Common myeloid progenitor, CD34-positive (primary cell): ENCODE results near the gene LCN6.
A peak's percentile ranks its signal among the peaks of the same experiment; 100 is the strongest.
"Not testable (repeated sequence)": the region's sequence is repeated elsewhere in the genome, so short reads cannot be mapped to it uniquely, and the experiment has no call there.

ENCODE experiments used
- CTCF ChIA-PET: fragments of 350-600 bp; sonication (Branson Sonifier 250); formaldehyde crosslinking; loops from one replicate; lab custom pipeline; 2021; ENCODE audit warnings: antibody characterized with exemption; lab: Charles Lee
- POLR2A ChIA-PET: fragments of 350-600 bp; sonication (Branson Sonifier 250); formaldehyde crosslinking; loops from one replicate; lab custom pipeline; 2021; ENCODE audit warnings: antibody characterized with exemption; lab: Charles Lee
- DNase-seq, 3 donors: peaks; one replicate each; pipeline versions ENCODE4 v3.0.0 to v3.0.0-alpha.2; 2013
- H3K27ac ChIP-seq, 2 experiments: 1 replicate in 1 of 2; 2 replicates in 1 of 2; pipeline ENCODE4 v1.7.0; 2013; ENCODE audit warnings: inconsistent platforms in 2 of 2, low read length in 2 of 2, mild to moderate bottlenecking in 2 of 2, low read depth in 1 of 2, moderate library complexity in 1 of 2; ENCODE audit not compliant: severe bottlenecking in 2 of 2, insufficient read depth in 1 of 2, poor library complexity in 1 of 2
- H3K27me3 ChIP-seq, 5 experiments: replicated peaks in 2 of 5; 1 replicate in 3 of 5; 2 replicates in 2 of 5; pipeline versions ENCODE4 v1.6.1 to v1.7.0; 2013; ENCODE audit warnings: low read length in 4 of 5, mild to moderate bottlenecking in 2 of 5, moderate library complexity in 2 of 5, inconsistent platforms in 1 of 5; ENCODE audit not compliant: insufficient read depth in 5 of 5, control insufficient read depth in 4 of 5
- H3K36me3 ChIP-seq, 4 experiments: 1 replicate in 2 of 4; 2 replicates in 2 of 4; pipeline versions ENCODE4 v1.6.1 to v1.7.0; 2013; ENCODE audit warnings: low read length in 3 of 4, control low read depth in 1 of 4, mild to moderate bottlenecking in 1 of 4; ENCODE audit not compliant: control insufficient read depth in 4 of 4, insufficient read depth in 4 of 4
- H3K4me1 ChIP-seq, 4 experiments: 1 replicate in 3 of 4; 2 replicates in 1 of 4; pipeline versions ENCODE4 v1.6.1 to v1.7.1; 2013; ENCODE audit warnings: low read length in 3 of 4, mild to moderate bottlenecking in 3 of 4, control low read depth in 1 of 4, inconsistent platforms in 1 of 4, moderate library complexity in 1 of 4; ENCODE audit not compliant: control insufficient read depth in 4 of 4, insufficient read depth in 4 of 4; ENCODE audit errors: control extremely low read depth in 1 of 4
- H3K4me3 ChIP-seq, 7 experiments: 1 replicate in 4 of 7; 2 replicates in 3 of 7; pipeline versions ENCODE4 v1.5.1 to v1.7.0; 2013; ENCODE audit warnings: mild to moderate bottlenecking in 7 of 7, low read length in 6 of 7, moderate library complexity in 6 of 7, inconsistent platforms in 2 of 7, low read depth in 2 of 7, control low read depth in 1 of 7; ENCODE audit not compliant: insufficient read depth in 4 of 7, control insufficient read depth in 1 of 7; ENCODE audit errors: extremely low read depth in 1 of 7
- H3K9me3 ChIP-seq, 5 experiments: 1 replicate in 4 of 5; 2 replicates in 1 of 5; pipeline versions ENCODE4 v1.6.1 to v1.7.1; 2013; ENCODE audit warnings: low read length in 4 of 5, mild to moderate bottlenecking in 2 of 5, inconsistent platforms in 1 of 5, low read depth in 1 of 5, moderate library complexity in 1 of 5; ENCODE audit not compliant: control insufficient read depth in 4 of 5, insufficient read depth in 2 of 5; ENCODE audit errors: control extremely low read depth in 1 of 5
- WGBS: methylation state at CpG from one replicate; pipeline ENCODE4 v1.1.5; 2013; ENCODE audit not compliant: insufficient coverage; 5-methylcytosine and 5-hydroxymethylcytosine counted together

Gene LCN6

DNA sequence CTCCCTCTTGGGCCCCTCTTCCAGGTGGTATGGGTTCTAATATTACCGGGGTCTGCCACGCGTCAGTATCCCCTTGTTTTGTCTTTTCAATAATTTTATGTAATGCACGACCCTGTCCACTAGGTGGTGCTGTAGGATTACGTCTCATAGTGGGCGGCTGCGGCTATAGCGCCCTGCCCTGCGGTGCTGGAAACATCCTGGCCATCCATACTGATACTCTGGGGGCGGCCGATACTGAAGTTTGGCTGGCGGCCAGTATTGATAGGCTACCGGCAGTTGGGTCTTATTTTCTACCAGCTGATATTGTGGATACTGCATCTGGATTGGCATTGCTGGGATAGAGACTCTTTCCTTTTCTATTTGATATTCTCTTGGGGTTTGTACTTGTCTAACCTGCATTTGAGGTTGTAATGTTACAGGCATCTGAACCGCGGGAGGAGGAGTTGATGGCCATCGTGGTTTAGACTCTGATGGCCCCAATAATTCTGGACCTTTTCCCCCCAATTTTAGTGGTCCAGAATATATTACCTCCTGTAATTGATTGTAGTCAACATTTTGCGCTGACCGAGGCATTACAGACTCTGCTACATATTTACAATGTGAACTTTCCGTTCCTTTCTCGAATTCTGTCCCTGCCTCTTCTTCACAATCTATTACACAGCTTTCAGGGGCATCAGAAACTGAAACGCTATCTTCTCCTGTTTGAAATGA is 39.5 kb upstream of the LCN6 start:
- POLR2A ChIA-PET, result no interaction called here
- peak overlapping the region in 1 of 2 experiments; percentile 34 for H3K27ac ChIP-seq
- H3K4me1 ChIP-seq, result peaks cover 0 to 42% (median 26%) of the 10 kb centered on the region in 4 experiments
- H3K4me3 ChIP-seq, result peak overlapping the region in 1 of 7 experiments; percentile 8
- CTCF ChIA-PET, result interaction anchor here (0.8 to 8.3 kb wide), 12 partner anchors 10 to 247 kb away, joined by 3 to 75 read pairs (median 3); no protein-coding TSS in a partner anchor
- DNase-seq, result peak; percentile 67 to 79 (median 71)
- no peaks in the 10 kb centered on the region for H3K27me3 ChIP-seq
- H3K9me3 ChIP-seq, result no peaks in the 10 kb centered on the region
- WGBS, result 24% methylated on average over 19 of the region's 21 CpGs
- peaks cover 0 to 6% (median 1%) of the 10 kb centered on the region in 4 experiments for H3K36me3 ChIP-seq

DNA sequence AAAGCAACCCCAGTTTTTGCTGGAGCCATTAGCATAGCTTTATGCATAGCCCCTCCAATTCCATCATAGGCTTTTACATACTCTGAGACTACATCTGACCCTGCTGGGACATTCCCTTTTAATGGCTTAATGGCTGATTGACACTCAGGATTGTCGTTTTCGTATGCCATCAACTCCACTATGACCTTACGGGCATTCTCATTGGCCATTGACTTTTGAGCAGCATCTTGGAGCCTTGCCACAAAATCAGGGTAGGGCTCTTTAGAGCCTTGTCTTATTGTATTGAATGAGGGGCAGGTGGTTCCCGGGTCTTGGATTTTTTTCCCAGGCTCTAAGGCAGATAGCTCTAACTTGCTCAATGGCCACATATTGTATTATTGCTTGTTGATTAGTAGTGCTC is 38.7 kb upstream of the LCN6 start:
- H3K27me3 ChIP-seq, H3K4me3 ChIP-seq, DNase-seq, H3K9me3 ChIP-seq, H3K36me3 ChIP-seq, H3K27ac ChIP-seq, POLR2A ChIA-PET: not testable (repeated sequence)
- CTCF ChIA-PET, result interaction anchor here (0.7 to 8.3 kb wide), 12 partner anchors 9 to 425 kb away, joined by 3 to 75 read pairs (median 3); no protein-coding TSS in a partner anchor
- H3K4me1 ChIP-seq, result peaks cover 0 to 34% (median 19%) of the 10 kb centered on the region in 4 experiments
- WGBS, result 85% methylated on average over 3 of the region's 4 CpGs

DNA sequence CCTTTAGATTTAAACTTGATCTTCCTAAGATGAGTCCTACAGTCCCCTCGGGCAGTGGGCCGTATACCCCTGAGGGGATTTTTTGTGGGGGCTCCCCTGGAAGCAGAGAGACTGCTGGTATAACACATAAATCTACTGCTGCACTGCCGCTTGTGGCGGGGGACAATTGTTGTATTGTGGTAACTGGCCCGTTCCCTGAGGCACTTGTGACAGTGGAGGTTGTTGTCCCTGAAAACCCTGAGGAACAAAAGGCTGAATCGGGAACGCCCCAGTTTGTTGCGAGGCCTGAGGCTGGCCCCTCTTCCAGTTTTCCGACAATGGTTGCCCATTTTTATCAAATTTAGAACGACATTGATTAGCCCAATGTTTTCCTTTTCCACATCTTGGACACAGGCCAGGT is 38.1 kb upstream of the LCN6 start:
- DNase-seq, result no peak
- H3K4me1 ChIP-seq, result peaks cover 0 to 28% (median 13%) of the 10 kb centered on the region in 4 experiments
- no peak overlapping the region for H3K27ac ChIP-seq
- H3K36me3 ChIP-seq, result no peaks in the 10 kb centered on the region
- ChIA-PET CTCF (interaction anchor here (0.9 to 8.3 kb wide), 6 partner anchors 9 to 279 kb away, joined by 3 to 75 read pairs (median 10); no protein-coding TSS in a partner anchor), POLR2A (no interaction called here)
- 88% methylated on average over 4 of the region's 10 CpGs for WGBS
- no peak overlapping the region for H3K4me3 ChIP-seq
- H3K9me3 ChIP-seq, result no peaks in the 10 kb centered on the region
- no peaks in the 10 kb centered on the region for H3K27me3 ChIP-seq

DNA sequence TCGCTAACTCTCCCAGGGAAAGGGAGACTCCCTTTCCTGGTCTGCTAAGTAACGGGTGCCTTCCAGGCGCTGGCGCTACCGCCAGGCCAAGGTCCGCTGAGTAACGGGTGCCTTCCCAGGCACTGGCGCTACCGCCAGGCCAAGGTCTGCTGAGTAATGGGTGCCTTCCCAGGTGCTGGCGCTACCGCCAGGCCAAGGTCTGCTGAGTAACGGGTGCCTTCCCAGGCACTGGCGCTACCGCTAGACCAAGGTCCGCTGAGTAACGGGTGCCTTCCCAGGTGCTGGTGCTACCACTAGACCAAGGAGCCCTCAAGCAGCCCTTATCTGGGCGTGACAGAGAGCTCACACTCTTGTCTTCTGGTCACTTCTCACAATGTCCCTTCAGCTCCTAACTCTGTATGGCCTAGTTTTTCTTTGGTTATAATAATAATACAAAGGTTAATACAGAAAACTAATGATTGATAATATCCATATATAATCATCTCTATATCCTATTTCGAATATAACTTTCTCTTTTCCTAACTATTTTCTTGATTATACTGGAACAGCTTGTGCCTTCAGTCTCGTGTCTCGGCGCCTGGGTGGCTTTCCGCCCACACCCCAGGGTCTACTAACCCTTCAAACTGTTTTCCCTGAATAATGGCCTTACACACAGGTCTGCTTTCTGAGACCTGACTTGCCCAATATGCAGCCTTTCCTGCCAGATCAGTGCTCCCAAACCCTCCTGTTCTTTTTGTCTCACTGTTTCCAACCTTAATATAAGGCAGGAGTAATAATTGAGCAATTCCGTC is 37.4 kb upstream of the LCN6 start:
- POLR2A ChIA-PET, H3K27ac ChIP-seq, H3K27me3 ChIP-seq, H3K36me3 ChIP-seq, H3K4me3 ChIP-seq, H3K9me3 ChIP-seq: not testable (repeated sequence)
- peak in 1 of 3 donors; percentile 50 for DNase-seq
- CTCF ChIA-PET, result interaction anchor here (0.6 to 8.3 kb wide), 7 partner anchors 8 to 338 kb away, joined by 3 to 75 read pairs (median 10); no protein-coding TSS in a partner anchor
- WGBS, result 94% methylated on average over 22 of the region's 23 CpGs
- peaks cover 0 to 26% (median 12%) of the 10 kb centered on the region in 4 experiments for H3K4me1 ChIP-seq

DNA sequence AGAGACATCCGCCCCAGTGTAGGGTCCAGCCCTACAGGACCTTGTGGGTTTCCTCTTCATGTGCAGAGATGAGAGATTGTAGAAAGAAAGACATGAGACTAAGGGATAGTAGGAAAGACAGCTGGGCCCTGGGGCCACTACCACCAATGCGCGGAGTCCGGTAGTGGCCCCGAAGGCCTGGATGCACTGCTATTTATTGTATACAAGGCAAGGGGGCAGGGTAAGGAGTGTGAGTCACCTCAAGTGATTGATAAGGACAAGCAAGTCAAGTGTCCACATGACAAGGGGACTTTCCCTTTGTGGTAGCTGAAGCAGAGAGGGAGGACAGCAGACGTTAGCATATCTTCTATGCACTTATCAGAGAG is 36.7 kb upstream of the LCN6 start:
- H3K9me3 ChIP-seq, result no peaks in the 10 kb centered on the region
- CTCF ChIA-PET, result interaction anchor here (1.1 to 8.3 kb wide), 4 partner anchors 15 to 280 kb away, joined by 3 to 75 read pairs (median 6); no protein-coding TSS in a partner anchor
- H3K4me1 ChIP-seq, result peaks cover 0 to 19% (median 7%) of the 10 kb centered on the region in 4 experiments
- DNase-seq, result peak in 1 of 3 donors; percentile 54
- H3K36me3 ChIP-seq, result no peaks in the 10 kb centered on the region
- POLR2A ChIA-PET, result no interaction called here
- H3K27ac ChIP-seq, result no peak overlapping the region
- no peak overlapping the region for H3K4me3 ChIP-seq
- H3K27me3 ChIP-seq, result no peaks in the 10 kb centered on the region
- WGBS, result 97% methylated on average over 4 of the region's 6 CpGs

DNA sequence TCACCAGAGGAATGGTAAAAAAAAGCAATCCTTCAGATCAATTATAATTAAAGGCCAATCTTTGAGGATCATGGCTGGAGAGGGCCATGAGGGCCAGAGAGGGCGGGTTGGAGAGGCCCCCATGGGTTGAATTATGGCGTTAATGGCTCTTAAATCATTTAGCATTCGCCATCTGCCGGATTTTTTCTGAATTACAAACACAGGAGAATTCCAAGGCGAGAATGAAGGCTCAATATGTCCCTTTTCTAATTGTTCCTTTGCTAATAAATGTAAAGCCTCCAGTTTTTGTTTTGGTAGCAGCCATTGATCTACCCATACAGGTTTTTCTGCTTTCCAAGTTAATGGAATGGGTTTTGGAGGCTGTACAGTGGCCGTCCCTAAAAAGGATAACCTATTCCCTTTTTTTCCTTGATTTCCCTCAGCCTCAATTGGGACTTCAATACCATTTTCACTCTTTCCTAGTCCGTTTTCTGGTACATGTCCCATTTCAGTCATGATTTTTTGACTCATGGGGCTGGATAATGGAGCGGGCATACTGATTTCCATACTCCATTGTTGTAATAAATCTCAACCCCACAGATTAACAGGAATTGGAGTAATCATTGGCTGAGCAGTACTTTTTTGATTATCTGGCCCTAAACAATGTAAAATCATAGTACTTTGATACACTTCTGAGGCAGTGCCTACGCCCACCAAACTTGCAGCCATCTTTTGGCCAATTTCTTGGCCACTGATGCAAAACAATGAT is 36.1 kb upstream of the LCN6 start:
- H3K27ac ChIP-seq, result no peak overlapping the region
- CTCF ChIA-PET, result interaction anchor here (1.0 to 8.3 kb wide), 2 partner anchors 14 to 55 kb away, joined by 3 to 75 read pairs; no protein-coding TSS in a partner anchor
- H3K9me3 ChIP-seq, result no peaks in the 10 kb centered on the region
- no peak overlapping the region for H3K4me3 ChIP-seq
- peak in 2 of 3 donors; percentile 48 to 57 for DNase-seq
- POLR2A ChIA-PET, result no interaction called here
- 36% methylated on average over 8 of the region's 9 CpGs for WGBS
- no peaks in the 10 kb centered on the region for H3K36me3 ChIP-seq
- H3K27me3 ChIP-seq, result no peaks in the 10 kb centered on the region
- peaks cover 0 to 18% (median 7%) of the 10 kb centered on the region in 4 experiments for H3K4me1 ChIP-seq
